GM19193 (cell line): ENCODE results near the gene FDX2.

ENCODE experiments used
- POLR2A ChIP-seq: IDR thresholded peaks from 4 replicates; pipeline ENCODE4 v1.6.1; 2011; ENCODE audit not compliant: insufficient read depth, insufficient read length; ENCODE audit errors: extremely low read depth

The FDX2 gene

GRCh38 chr19:10260141-10260584, 55.7 kb downstream of the FDX2 start:
- TF ChIP-seq POLR2A, result no peak
